Measurements from ENCODE around the gene LENG9. TPM values are rescaled to one million over a fixed set of nuclear protein-coding genes. Genes with fewer than 3 reads are reported as not detected.

Gene LENG9
- total RNA-seq, 2 experiments from 2014 or later = 1.8 to 6.0 TPM

- no peaks in the 10 kb centered on the region for H4K20me1 ChIP-seq (ENCODE audit: insufficient read depth, low read length)
- no peak overlapping the region for H3K4me2 ChIP-seq (ENCODE audit: low read length)
- BruUV-seq (replicated peaks) = no TSS peak
- DNase-seq (ENCODE audit: low spot score) = no peak
- TF ChIP-seq EZH2phosphoT487 (IDR thresholded peaks at IDR 0.05; ENCODE audit: borderline replicate concordance, low read depth, low read length) = no peak
- TF ChIP-seq, protein P1, sequence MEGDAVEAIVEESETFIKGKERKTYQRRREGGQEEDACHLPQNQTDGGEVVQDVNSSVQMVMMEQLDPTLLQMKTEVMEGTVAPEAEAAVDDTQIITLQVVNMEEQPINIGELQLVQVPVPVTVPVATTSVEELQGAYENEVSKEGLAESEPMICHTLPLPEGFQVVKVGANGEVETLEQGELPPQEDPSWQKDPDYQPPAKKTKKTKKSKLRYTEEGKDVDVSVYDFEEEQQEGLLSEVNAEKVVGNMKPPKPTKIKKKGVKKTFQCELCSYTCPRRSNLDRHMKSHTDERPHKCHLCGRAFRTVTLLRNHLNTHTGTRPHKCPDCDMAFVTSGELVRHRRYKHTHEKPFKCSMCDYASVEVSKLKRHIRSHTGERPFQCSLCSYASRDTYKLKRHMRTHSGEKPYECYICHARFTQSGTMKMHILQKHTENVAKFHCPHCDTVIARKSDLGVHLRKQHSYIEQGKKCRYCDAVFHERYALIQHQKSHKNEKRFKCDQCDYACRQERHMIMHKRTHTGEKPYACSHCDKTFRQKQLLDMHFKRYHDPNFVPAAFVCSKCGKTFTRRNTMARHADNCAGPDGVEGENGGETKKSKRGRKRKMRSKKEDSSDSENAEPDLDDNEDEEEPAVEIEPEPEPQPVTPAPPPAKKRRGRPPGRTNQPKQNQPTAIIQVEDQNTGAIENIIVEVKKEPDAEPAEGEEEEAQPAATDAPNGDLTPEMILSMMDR (conservative IDR thresholded peaks at IDR 0.05; ENCODE audit: low read length) = no peak
- no peak overlapping the region for H2AFZ ChIP-seq (ENCODE audit: low read length)
- H3K27ac ChIP-seq (ENCODE audit: low read depth, low read length, poor library complexity, severe bottlenecking) = no peak overlapping the region
- no peaks in the 10 kb centered on the region for H3K36me3 ChIP-seq (ENCODE audit: insufficient read depth, low read length)
- intact Hi-C loops (cut with micrococcal nuclease; ENCODE audit: unreplicated experiment) = no loop called here
- ChIA-PET POLR2A (interaction anchor here (0.6 kb wide), 1 partner anchor 1267 kb away, joined by 3 read pairs; no protein-coding TSS in a partner anchor), CTCF (ENCODE audit: unreplicated experiment) (no interaction called here)
- H3K79me2 ChIP-seq (ENCODE audit: insufficient read depth, low read depth, low read length) = no peaks in the 10 kb centered on the region
- no peaks in the 10 kb centered on the region for H3K9me3 ChIP-seq (ENCODE audit: low read length)
- no peak overlapping the region for H3K4me3 ChIP-seq (ENCODE audit: low read depth, low read length, poor library complexity, severe bottlenecking)
- no peaks in the 10 kb centered on the region for H3K9me2 ChIP-seq (ENCODE audit: insufficient read depth, low read length)
- no peaks in the 10 kb centered on the region for H3K4me1 ChIP-seq (ENCODE audit: insufficient read depth, low read length, poor library complexity, severe bottlenecking)
Observed at GRCh38 chr19:54475706-54476105, 12.1 kb upstream of the LENG9 start.

- ChIA-PET CTCF (ENCODE audit: unreplicated experiment) (no interaction called here), POLR2A (no interaction called here)
- no peak overlapping the region for H2AFZ ChIP-seq (ENCODE audit: low read length)
- no peak for DNase-seq (ENCODE audit: low spot score)
- H3K9me2 ChIP-seq (ENCODE audit: insufficient read depth, low read length) = no peaks in the 10 kb centered on the region
- TF ChIP-seq EZH2phosphoT487 (IDR thresholded peaks at IDR 0.05; ENCODE audit: borderline replicate concordance, low read depth, low read length) = no peak
- TF ChIP-seq, protein P1 (conservative IDR thresholded peaks at IDR 0.05; ENCODE audit: low read length) = no peak
- H3K79me2 ChIP-seq (ENCODE audit: insufficient read depth, low read depth, low read length) = no peaks in the 10 kb centered on the region
- no peaks in the 10 kb centered on the region for H4K20me1 ChIP-seq (ENCODE audit: insufficient read depth, low read length)
- no peak overlapping the region for H3K4me2 ChIP-seq (ENCODE audit: low read length)
- no peak overlapping the region for H3K4me3 ChIP-seq (ENCODE audit: low read depth, low read length, poor library complexity, severe bottlenecking)
- intact Hi-C loops (cut with micrococcal nuclease; ENCODE audit: unreplicated experiment) = no loop called here
- no peaks in the 10 kb centered on the region for H3K9me3 ChIP-seq (ENCODE audit: low read length)
- H3K4me1 ChIP-seq (ENCODE audit: insufficient read depth, low read length, poor library complexity, severe bottlenecking) = no peaks in the 10 kb centered on the region
- BruUV-seq (replicated peaks) = no TSS peak
- no peaks in the 10 kb centered on the region for H3K36me3 ChIP-seq (ENCODE audit: insufficient read depth, low read length)
- no peak overlapping the region for H3K27ac ChIP-seq (ENCODE audit: low read depth, low read length, poor library complexity, severe bottlenecking)
Observed at GRCh38 chr19:54473892-54474372, 10.4 kb upstream of the LENG9 start.

GRCh38 chr19:54473071-54473891 lies 9.7 kb upstream of the LENG9 start, which contains the start of gene CDC42EP5:
Gene CDC42EP5, minus strand, starts transcription at chr19:54473296. Its CDS starts 7,749 bp downstream, at chr19:54465547.
- Histone ChIP-seq H3K4me1 (ENCODE audit: insufficient read depth, low read length, poor library complexity, severe bottlenecking) (no peaks in the 10 kb centered on the region), H3K79me2 (ENCODE audit: insufficient read depth, low read depth, low read length) (no peaks in the 10 kb centered on the region), H3K27ac (ENCODE audit: low read depth, low read length, poor library complexity, severe bottlenecking) (no peak within 1 kb of the TSS), H3K9me2 (ENCODE audit: insufficient read depth, low read length) (no peaks in the 10 kb centered on the region), H3K4me2 (ENCODE audit: low read length) (no peak within 1 kb of the TSS), H3K4me3 (ENCODE audit: low read depth, low read length, poor library complexity, severe bottlenecking) (no peak within 1 kb of the TSS), H3K9me3 (ENCODE audit: low read length) (no peaks in the 10 kb centered on the region), H3K36me3 (ENCODE audit: insufficient read depth, low read length) (no peaks in the 10 kb centered on the region), H2AFZ (ENCODE audit: low read length) (no peak within 1 kb of the TSS), H4K20me1 (ENCODE audit: insufficient read depth, low read length) (no peaks in the 10 kb centered on the region)
- DNase-seq (ENCODE audit: low spot score) = no peak
- no TSS peak for BruUV-seq (replicated peaks)
- TF ChIP-seq EZH2phosphoT487 (IDR thresholded peaks at IDR 0.05; ENCODE audit: borderline replicate concordance, low read depth, low read length) = no peak
- TF ChIP-seq, protein P1 (conservative IDR thresholded peaks at IDR 0.05; ENCODE audit: low read length) = no peak
- POLR2A ChIA-PET = no interaction called here
- CTCF ChIA-PET (ENCODE audit: unreplicated experiment) = no interaction called here
- intact Hi-C loops (cut with micrococcal nuclease; ENCODE audit: unreplicated experiment) = no loop called here
